ENCODE measurements around the gene FAM13A. TPM values are rescaled to one million over a fixed set of nuclear protein-coding genes. Genes with fewer than 3 reads are reported as not detected.
"Not testable (repeated sequence)": the region's sequence is repeated elsewhere in the genome, so short reads cannot be mapped to it uniquely, and the experiment has no call there.

FAM13A gene
- polyA plus RNA-seq, 1 donor from 2014 or later: 4.0 TPM

DNA sequence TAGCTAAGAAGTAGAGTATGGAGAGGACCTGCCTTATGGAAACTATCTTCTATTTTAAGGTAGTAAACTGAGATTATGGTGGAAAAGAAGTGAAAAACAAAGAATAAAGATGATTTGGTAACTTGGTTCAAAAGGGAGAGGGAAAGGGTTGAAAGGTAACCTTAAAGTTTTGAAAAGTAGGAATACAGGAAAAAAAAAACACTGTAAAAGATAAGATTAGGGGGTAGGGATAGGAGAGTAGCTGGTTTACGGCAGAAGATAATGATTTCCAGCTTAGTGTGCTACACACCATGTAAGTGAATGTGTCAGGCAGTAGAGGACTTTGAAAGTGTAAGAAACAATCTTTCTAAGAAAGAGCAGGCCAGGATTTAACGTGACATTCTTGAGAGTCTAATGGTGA lies 35.3 kb downstream of the FAM13A start:
- H2AFZ ChIP-seq (ENCODE audit: low read depth, low read length): no peak overlapping the region
- TF ChIP-seq MXI1 (conservative IDR thresholded peaks at IDR 0.05; ENCODE audit: poor library complexity, severe bottlenecking) (no peak), TAF1 (IDR thresholded peaks at IDR 0.05; ENCODE audit: low read depth) (no peak), RAD21 (conservative IDR thresholded peaks at IDR 0.05) (no peak), POLR2AphosphoS5 (IDR thresholded peaks at IDR 0.05) (no peak), EZH2 (IDR thresholded peaks at IDR 0.05; ENCODE audit: borderline replicate concordance, insufficient read depth, low read length, poor library complexity, severe bottlenecking) (no peak), EP300 (conservative IDR thresholded peaks at IDR 0.05; ENCODE audit: poor library complexity, severe bottlenecking) (no peak), SMC3 (conservative IDR thresholded peaks at IDR 0.05; ENCODE audit: poor library complexity) (no peak)
- TF ChIP-seq, protein P1, sequence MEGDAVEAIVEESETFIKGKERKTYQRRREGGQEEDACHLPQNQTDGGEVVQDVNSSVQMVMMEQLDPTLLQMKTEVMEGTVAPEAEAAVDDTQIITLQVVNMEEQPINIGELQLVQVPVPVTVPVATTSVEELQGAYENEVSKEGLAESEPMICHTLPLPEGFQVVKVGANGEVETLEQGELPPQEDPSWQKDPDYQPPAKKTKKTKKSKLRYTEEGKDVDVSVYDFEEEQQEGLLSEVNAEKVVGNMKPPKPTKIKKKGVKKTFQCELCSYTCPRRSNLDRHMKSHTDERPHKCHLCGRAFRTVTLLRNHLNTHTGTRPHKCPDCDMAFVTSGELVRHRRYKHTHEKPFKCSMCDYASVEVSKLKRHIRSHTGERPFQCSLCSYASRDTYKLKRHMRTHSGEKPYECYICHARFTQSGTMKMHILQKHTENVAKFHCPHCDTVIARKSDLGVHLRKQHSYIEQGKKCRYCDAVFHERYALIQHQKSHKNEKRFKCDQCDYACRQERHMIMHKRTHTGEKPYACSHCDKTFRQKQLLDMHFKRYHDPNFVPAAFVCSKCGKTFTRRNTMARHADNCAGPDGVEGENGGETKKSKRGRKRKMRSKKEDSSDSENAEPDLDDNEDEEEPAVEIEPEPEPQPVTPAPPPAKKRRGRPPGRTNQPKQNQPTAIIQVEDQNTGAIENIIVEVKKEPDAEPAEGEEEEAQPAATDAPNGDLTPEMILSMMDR (IDR thresholded peaks at IDR 0.05; ENCODE audit: poor library complexity, severe bottlenecking): no peak
- TF ChIP-seq, protein P2, sequence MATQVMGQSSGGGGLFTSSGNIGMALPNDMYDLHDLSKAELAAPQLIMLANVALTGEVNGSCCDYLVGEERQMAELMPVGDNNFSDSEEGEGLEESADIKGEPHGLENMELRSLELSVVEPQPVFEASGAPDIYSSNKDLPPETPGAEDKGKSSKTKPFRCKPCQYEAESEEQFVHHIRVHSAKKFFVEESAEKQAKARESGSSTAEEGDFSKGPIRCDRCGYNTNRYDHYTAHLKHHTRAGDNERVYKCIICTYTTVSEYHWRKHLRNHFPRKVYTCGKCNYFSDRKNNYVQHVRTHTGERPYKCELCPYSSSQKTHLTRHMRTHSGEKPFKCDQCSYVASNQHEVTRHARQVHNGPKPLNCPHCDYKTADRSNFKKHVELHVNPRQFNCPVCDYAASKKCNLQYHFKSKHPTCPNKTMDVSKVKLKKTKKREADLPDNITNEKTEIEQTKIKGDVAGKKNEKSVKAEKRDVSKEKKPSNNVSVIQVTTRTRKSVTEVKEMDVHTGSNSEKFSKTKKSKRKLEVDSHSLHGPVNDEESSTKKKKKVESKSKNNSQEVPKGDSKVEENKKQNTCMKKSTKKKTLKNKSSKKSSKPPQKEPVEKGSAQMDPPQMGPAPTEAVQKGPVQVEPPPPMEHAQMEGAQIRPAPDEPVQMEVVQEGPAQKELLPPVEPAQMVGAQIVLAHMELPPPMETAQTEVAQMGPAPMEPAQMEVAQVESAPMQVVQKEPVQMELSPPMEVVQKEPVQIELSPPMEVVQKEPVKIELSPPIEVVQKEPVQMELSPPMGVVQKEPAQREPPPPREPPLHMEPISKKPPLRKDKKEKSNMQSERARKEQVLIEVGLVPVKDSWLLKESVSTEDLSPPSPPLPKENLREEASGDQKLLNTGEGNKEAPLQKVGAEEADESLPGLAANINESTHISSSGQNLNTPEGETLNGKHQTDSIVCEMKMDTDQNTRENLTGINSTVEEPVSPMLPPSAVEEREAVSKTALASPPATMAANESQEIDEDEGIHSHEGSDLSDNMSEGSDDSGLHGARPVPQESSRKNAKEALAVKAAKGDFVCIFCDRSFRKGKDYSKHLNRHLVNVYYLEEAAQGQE (IDR thresholded peaks at IDR 0.05; ENCODE audit: borderline replicate concordance): no peak
- H3K27ac ChIP-seq (ENCODE audit: low read length): no peak overlapping the region
- H3K9ac ChIP-seq (ENCODE audit: low read length): no peak overlapping the region
- H3F3A ChIP-seq (ENCODE audit: insufficient read depth, low read length, poor library complexity, severe bottlenecking): no peaks in the 10 kb centered on the region
- H3K4me3 ChIP-seq (ENCODE audit: low read length): no peak overlapping the region
- no peaks in the 10 kb centered on the region for H3K9me3 ChIP-seq (ENCODE audit: low read length)
- H3K36me3 ChIP-seq (ENCODE audit: insufficient read depth, low read length): no peaks in the 10 kb centered on the region
- no peaks in the 10 kb centered on the region for H3K27me3 ChIP-seq (ENCODE audit: insufficient read depth, low read depth, low read length)
- H3K79me2 ChIP-seq (replicated peaks; ENCODE audit: insufficient read depth, low read length): no peaks in the 10 kb centered on the region
- no peaks in the 10 kb centered on the region for H4K20me1 ChIP-seq (ENCODE audit: insufficient read depth)
- no peak overlapping the region for H3K4me2 ChIP-seq (ENCODE audit: low read length)
- no peaks in the 10 kb centered on the region for H3K9me2 ChIP-seq (ENCODE audit: insufficient read depth, low read length)

DNA sequence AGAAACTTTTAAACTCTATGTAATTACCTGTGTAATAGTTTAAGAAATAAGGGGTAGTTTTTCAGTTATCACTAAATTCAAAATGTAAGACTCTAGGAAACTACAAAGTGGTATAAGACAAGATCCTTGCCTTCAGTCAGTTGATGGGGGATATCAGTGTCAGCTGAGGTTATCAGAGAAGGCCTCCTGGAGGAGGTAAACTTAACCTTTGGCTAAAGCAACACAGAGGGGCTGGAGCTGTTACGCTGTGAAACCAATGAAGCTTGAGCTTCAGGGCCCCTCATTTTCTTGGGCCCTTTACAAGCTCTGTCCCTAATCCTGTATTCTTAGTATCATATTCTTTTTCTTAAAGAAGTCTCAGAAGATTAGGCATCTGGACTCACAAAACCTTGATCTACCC lies 35.9 kb downstream of the FAM13A start:
- Histone ChIP-seq H3K79me2 (replicated peaks; ENCODE audit: insufficient read depth, low read length) (no peaks in the 10 kb centered on the region), H3K4me2 (ENCODE audit: low read length) (no peak overlapping the region), H4K20me1 (ENCODE audit: insufficient read depth) (no peaks in the 10 kb centered on the region), H3F3A (ENCODE audit: insufficient read depth, low read length, poor library complexity, severe bottlenecking) (no peaks in the 10 kb centered on the region), H3K27me3 (ENCODE audit: insufficient read depth, low read depth, low read length) (no peaks in the 10 kb centered on the region), H3K4me3 (ENCODE audit: low read length) (no peak overlapping the region), H3K9me2 (ENCODE audit: insufficient read depth, low read length) (no peaks in the 10 kb centered on the region), H3K36me3 (ENCODE audit: insufficient read depth, low read length) (no peaks in the 10 kb centered on the region), H3K27ac (ENCODE audit: low read length) (no peak overlapping the region), H3K9me3 (ENCODE audit: low read length) (no peaks in the 10 kb centered on the region), H3K9ac (ENCODE audit: low read length) (no peak overlapping the region), H2AFZ (ENCODE audit: low read depth, low read length) (no peak overlapping the region)
- no peak for TF ChIP-seq TAF1 (IDR thresholded peaks at IDR 0.05; ENCODE audit: low read depth)
- no peak for TF ChIP-seq MXI1 (conservative IDR thresholded peaks at IDR 0.05; ENCODE audit: poor library complexity, severe bottlenecking)
- TF ChIP-seq RAD21 (conservative IDR thresholded peaks at IDR 0.05): no peak
- no peak for TF ChIP-seq SMC3 (conservative IDR thresholded peaks at IDR 0.05; ENCODE audit: poor library complexity)

DNA sequence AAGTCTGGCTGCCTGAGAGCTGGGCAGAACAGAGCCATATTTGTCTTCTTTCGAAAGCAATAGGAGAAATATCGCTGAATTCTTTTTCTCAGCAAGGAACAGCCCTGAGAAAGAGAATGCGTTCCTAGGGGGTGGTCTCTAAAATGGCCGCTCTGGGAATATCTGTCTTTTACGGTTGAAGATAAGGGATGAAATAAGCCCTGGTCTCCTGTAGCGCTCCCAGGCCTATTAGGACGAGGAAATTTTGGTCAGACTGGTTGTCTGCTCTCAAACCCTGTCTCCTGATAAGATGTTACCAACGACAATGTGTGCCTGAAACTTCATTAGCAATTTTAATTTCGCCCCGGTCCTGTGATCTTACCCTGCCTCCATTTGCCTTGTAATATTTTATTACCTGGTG lies 42.1 kb downstream of the FAM13A start:
- not testable (repeated sequence) for H2AFZ ChIP-seq (ENCODE audit: low read depth, low read length); H3K27me3 ChIP-seq (ENCODE audit: insufficient read depth, low read depth, low read length); H3K9me2 ChIP-seq (ENCODE audit: insufficient read depth, low read length)

More for the DNA sequence above, 42.1 kb downstream of the FAM13A start:
- not testable (repeated sequence) for H3K4me2 ChIP-seq (ENCODE audit: low read length); H3F3A ChIP-seq (ENCODE audit: insufficient read depth, low read length, poor library complexity, severe bottlenecking); H3K9me3 ChIP-seq (ENCODE audit: low read length); H3K4me3 ChIP-seq (ENCODE audit: low read length); H4K20me1 ChIP-seq (ENCODE audit: insufficient read depth); H3K27ac ChIP-seq (ENCODE audit: low read length); H3K79me2 ChIP-seq (replicated peaks; ENCODE audit: insufficient read depth, low read length); H3K9ac ChIP-seq (ENCODE audit: low read length); H3K36me3 ChIP-seq (ENCODE audit: insufficient read depth, low read length)
